Measurements from ENCODE around the gene ITFG1. TPM values are rescaled to one million over a fixed set of nuclear protein-coding genes. Genes with fewer than 3 reads are reported as not detected.

The ITFG1 gene
- total and polyA plus RNA-seq, 2 of the 13 experiments (the other 11 are each of a cell fraction or from before 2014, with no cell fraction given): 74.5 to 150 TPM

DNA sequence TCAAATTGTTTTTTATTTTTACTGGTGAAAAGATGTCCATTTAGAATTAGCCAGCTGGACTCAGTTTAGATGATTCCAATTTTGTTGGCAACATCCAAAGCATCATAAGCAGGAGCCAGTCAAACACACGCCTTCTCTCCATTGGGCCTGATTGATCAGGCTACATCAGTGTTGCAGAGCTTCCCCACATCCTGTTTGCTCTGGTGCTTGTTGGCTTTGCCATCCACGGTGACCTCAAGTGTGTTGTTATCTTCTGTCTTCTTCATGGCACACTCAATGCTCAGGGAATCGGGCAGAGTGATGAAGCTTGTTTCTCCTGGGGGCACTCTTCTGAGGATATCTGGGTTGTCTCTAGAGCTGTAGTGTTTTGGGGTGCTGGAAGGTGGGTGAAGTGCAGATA lies 310.8 kb downstream of the ITFG1 start:
- no peak overlapping the region for H3K27ac ChIP-seq (ENCODE audit: extremely low read length, insufficient read depth, low read length)
- peaks cover 11% of the 10 kb centered on the region; the same call in 1 of the 2 replicates for H3K9me3 ChIP-seq (ENCODE audit: low read length)
- H3K4me3 ChIP-seq (replicated peaks in 1 of 3; ENCODE audit: insufficient read depth in 1 of 3, low read depth in 2 of 3, low read length in 3 of 3): no peak overlapping the region
- no peak overlapping the region for H3K4me2 ChIP-seq (ENCODE audit: low read depth, low read length)
- no peak overlapping the region for H2AFZ ChIP-seq (ENCODE audit: low read length)
- TF ChIP-seq CHCHD3 (CRISPR knock-in tag; IDR thresholded peaks at IDR 0.05) (no peak), ZNF121 (CRISPR knock-in tag; IDR thresholded peaks at IDR 0.05) (no peak), ZNF333 (CRISPR knock-in tag; IDR thresholded peaks at IDR 0.05; ENCODE audit: borderline replicate concordance) (no peak), ZNF619 (CRISPR knock-in tag; IDR thresholded peaks at IDR 0.05) (no peak), KLF16 (CRISPR knock-in tag; IDR thresholded peaks at IDR 0.05) (no peak), TOE1 (CRISPR knock-in tag; IDR thresholded peaks at IDR 0.05) (no peak), REXO4 (CRISPR knock-in tag; IDR thresholded peaks at IDR 0.05; ENCODE audit: borderline replicate concordance) (no peak), MAFF (IDR thresholded peaks at IDR 0.05; ENCODE audit: low read depth, low read length) (no peak), ZNF678 (CRISPR knock-in tag; IDR thresholded peaks at IDR 0.05) (no peak), ZNF3 (CRISPR knock-in tag; IDR thresholded peaks at IDR 0.05) (no peak), ZBTB21 (CRISPR knock-in tag; IDR thresholded peaks at IDR 0.05) (no peak), ZNF75D (CRISPR knock-in tag; IDR thresholded peaks at IDR 0.05; ENCODE audit: borderline replicate concordance) (no peak), PITX1 (CRISPR knock-in tag; IDR thresholded peaks at IDR 0.05) (no peak), UBTF (CRISPR knock-in tag; IDR thresholded peaks at IDR 0.05) (no peak), ZFY (CRISPR knock-in tag; IDR thresholded peaks at IDR 0.05) (no peak), SAP130 (CRISPR knock-in tag; IDR thresholded peaks at IDR 0.05; ENCODE audit: low read depth) (no peak), ZFP91 (CRISPR knock-in tag; IDR thresholded peaks at IDR 0.05; ENCODE audit: borderline replicate concordance) (no peak), HNRNPK (IDR thresholded peaks at IDR 0.05; ENCODE audit: low read depth, low read length, poor library complexity, severe bottlenecking) (no peak), MYC (CRISPR knock-in tag; IDR thresholded peaks at IDR 0.05; ENCODE audit: borderline replicate concordance) (no peak), ZNF768 (CRISPR knock-in tag; IDR thresholded peaks at IDR 0.05) (no peak)
- no peak overlapping the region for H3K9ac ChIP-seq (ENCODE audit: insufficient read depth, low read depth, low read length)
- ATAC-seq (no peak), FAIRE-seq (no peak), DNase-seq (ENCODE audit: low spot score) (no peak)
- intact Hi-C loops (cut with micrococcal nuclease; ENCODE audit: unreplicated experiment) (no loop called here), in situ Hi-C loops (cut with HindIII; ENCODE audit: extremely low pct_ligation_motif_present, low pct_unique_long_range_greater_than_20kb) (no loop called here)
- no peaks in the 10 kb centered on the region for H3K4me1 ChIP-seq (ENCODE audit: insufficient read depth, low read length)
- ChIA-PET POLR2A (no interaction called here), CTCF (ENCODE audit: low intra/inter-chr PET ratio, low total read pairs) (no interaction called here)
- 93% methylated on average over 3 of the region's 3 CpGs for WGBS (ENCODE audit: low lambda C conversion rate)
- peaks cover 0 to 8% of the 10 kb centered on the region in 2 experiments; a peak in 2 of 5 replicates for H3K27me3 ChIP-seq (ENCODE audit: control insufficient read depth in 1 of 2, insufficient read depth in 2 of 2, low read length in 2 of 2)
- BruUV-seq (replicated peaks): no TSS peak
- H3K79me2 ChIP-seq (ENCODE audit: insufficient read depth, low read length): no peaks in the 10 kb centered on the region
- H3K36me3 ChIP-seq (replicated peaks in 1 of 2; ENCODE audit: control insufficient read depth in 1 of 2, insufficient read depth in 2 of 2, low read length in 2 of 2): no peaks in the 10 kb centered on the region; a peak in 2 of 5 replicates
- H4K20me1 ChIP-seq (ENCODE audit: insufficient read depth, low read length): no peaks in the 10 kb centered on the region

All from HepG2 (cell line).